Stimulated activated CD8-positive, alpha-beta memory T cell treated with anti-CD3 and anti-CD28 coated beads, Interleukin-7, amount 100 ng/mL, for 48 hours (primary cell): ENCODE data around the gene ADAM12.

ENCODE experiments used
- DNase-seq, 2 donors: peaks; one replicate each; pipeline ENCODE4 v3.0.0-alpha.2; 2020; ENCODE audit warnings: low read depth in 1 of 2; ENCODE audit errors: extremely low read depth in 1 of 2

The ADAM12 gene, protein sequence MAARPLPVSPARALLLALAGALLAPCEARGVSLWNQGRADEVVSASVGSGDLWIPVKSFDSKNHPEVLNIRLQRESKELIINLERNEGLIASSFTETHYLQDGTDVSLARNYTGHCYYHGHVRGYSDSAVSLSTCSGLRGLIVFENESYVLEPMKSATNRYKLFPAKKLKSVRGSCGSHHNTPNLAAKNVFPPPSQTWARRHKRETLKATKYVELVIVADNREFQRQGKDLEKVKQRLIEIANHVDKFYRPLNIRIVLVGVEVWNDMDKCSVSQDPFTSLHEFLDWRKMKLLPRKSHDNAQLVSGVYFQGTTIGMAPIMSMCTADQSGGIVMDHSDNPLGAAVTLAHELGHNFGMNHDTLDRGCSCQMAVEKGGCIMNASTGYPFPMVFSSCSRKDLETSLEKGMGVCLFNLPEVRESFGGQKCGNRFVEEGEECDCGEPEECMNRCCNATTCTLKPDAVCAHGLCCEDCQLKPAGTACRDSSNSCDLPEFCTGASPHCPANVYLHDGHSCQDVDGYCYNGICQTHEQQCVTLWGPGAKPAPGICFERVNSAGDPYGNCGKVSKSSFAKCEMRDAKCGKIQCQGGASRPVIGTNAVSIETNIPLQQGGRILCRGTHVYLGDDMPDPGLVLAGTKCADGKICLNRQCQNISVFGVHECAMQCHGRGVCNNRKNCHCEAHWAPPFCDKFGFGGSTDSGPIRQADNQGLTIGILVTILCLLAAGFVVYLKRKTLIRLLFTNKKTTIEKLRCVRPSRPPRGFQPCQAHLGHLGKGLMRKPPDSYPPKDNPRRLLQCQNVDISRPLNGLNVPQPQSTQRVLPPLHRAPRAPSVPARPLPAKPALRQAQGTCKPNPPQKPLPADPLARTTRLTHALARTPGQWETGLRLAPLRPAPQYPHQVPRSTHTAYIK

DNA sequence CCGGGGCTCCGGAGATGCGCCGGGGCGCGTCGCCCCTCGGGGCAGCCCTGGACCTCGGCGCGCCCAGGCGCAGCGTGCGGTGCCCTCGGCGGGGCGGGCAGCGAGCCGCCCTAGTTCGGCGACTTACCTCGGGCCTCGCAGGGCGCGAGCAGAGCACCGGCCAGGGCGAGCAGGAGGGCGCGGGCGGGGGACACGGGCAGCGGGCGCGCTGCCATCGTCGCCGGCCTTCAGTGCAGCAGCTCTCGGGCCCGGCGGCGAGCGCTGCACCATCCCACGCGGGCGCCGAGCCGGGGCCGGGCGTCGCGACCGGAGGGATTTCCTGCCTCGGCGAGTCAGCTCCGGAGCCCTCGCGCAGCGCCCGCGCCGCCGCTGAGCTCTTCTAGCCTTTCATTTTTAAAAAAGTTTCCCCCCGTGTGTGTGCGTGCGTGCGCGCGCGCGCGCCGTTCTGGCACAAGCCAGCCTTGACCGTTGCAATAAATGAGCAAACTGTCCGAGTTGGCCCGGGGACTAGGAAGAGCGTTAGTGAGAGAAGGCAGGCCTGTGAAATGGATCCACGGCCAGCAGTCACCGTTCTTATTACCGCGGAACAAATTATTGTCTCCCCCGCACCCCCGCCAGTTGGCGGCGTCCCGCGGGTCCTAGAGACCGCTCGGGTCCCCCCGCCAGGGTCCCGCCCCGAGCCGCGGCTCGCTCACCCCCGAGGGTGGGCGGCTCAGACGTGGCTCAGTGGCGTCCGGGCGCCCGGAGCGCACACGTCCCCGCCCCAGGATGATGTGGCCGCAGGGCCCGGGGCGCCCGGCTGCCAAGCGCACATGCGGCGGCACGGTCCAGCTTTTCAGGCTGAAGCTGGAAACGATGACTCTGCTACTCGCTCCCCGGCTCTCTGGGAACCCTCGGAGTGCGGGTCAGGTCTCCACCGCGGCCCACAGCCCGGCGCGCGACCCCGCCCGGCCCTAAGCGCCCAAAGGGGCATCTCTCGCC lies at the start of gene ADAM12:
TSS of gene ADAM12 (minus strand) at position 547 of the 981 bp plus-strand sequence. CDS start at position 215, 332 bp downstream.
- DNase-seq, result no peak

DNA sequence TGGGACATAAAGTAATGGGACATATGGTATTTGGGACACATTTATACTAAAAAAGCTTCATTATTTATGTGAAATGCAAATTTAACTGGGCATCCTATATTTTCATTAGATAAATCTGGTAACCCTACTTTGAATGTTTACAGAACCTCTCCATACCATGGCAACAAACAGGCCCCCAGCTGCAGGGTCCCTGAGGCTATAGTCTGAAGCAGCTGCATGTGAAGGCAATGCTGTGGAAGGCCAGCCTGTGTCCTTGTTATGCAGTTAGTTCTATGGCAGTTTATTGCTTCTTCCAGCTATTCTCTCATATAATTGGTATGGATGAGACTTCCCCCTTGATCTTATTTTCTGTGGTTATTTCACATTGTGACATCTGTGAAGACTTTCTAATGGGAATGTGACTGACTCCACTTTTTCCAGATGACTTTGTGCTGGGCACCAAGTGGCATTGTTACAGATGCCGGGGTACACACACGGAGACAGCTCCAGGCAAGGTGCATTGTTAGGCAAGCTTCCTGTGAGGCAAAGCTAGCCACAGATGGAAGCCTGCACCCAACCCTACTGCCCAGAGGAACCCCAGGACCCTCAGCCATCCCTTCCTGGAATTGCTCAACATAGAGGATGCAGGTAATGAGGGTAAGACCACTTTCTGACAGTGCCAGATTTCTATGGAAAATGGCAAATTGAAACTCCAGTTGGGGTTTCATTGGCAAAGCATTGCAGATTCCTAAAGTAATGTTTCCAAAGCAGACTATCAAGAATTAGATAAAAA lies 49.5 kb upstream of the ADAM12 start:
- DNase-seq, result no peak

DNA sequence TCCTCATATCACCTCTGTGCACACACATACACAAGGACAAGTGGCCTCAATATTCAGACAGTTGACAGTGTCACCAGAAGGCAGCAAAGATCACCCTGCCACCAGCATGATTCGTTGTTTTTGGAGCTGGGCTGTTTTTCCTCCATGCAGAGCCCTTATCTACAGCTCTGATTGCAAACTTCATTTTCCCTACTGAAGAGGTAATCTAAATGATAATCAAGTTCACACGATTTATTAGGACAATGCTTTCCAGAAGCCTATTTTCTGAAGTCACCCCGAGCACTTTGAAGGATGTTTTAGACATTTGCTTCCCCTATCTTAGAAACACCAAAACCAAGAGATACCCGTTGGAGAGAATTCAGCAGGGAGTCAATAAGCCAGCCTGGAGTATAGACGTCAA lies 46.0 kb upstream of the ADAM12 start:
- no peak for DNase-seq

DNA sequence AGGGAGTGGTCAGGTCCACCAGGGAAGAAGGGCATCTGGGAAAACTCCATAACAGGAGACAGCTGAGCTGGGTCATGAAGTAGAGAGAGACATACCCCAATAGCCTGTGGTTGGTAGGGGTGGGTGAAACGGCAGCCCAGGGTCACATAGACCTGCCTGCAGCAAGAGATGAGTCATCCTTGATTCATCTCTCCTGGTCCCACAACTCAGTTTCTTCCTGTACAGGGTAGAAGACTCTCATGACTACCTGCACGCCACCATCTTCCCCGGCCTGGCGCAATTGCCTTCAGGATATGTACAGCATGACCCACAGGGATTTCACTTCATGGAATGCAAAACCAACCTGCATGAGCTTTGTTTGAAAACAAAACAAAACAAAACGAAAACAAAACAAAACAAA lies 45.1 kb upstream of the ADAM12 start:
- DNase-seq, result no peak

DNA sequence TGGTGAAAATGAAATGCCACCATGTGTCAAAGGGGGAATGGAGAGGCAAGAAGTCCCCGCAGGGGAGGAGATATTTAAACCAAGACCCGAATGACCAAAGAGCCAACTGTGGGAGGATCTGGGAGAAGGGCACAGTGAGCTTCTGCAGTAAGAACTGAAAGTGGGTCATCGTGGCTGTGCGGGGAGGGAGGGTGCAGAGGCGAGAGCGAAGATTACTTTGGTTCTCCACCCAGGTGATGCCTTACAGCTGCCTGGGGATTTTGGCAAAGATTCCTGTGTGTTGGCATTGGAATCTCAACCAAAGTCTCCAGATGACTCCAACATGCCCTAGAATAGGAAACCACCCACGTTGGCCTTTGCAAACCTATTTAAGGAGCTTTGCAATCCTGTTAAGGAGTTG lies 44.2 kb upstream of the ADAM12 start:
- no peak for DNase-seq

DNA sequence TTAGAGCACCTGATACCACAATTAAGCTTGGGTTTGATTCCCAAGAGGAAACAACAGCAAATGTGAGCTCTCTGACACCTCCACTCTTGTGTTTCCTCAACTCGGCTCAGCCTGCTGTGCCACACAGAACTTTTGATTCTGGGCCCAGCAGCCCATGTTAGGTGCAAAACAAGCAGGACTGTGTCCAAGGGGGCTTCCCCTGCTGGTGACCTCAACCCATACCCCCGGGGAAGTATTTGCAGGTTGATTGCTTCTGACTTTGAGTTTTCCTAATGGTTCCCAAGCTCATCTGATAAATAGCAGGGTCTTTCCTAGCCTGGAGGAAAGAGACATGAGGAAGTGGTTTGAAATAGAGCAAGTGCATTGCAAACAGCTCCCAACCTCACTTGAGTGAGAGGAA lies 43.5 kb upstream of the ADAM12 start:
- DNase-seq, result no peak

DNA sequence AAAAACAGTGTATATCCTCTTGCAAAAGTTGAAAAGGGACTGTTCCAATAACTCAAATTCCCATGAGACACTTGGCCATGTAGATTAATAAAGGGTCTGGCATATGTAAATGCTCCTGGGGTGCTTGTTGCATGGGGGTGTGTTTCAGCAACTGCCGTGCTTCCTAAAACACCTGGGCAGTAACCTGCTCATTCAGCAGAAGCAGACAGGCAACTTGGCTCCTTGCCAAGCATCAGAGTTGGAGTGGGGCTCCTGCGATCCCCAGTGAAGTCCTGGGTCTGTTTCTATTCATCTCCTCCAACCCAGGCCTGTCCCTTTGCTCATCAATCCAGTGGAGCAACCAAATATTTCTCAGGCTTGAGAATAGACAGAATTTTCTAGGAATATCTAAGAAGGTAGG lies 42.2 kb upstream of the ADAM12 start:
- no peak for DNase-seq

DNA sequence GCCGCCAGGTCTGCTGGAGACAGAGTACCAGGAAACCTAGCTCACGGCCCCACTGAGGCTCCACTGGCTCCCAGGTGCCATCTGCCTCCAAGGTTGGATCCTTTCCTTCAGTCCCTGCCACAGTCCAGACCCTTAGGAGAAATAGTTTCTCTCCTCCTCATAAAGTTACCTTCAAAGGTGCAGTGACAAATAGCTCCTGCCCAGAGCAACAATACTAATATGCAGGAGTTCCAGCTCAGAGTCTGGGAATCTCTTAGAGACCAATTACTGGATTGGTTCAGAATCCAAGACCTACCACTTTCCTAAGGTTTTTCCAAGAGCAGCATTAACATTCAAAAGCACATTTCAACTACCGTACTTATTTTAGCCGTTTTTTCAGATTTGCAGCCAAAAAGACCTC lies 41.0 kb upstream of the ADAM12 start:
- no peak for DNase-seq

DNA sequence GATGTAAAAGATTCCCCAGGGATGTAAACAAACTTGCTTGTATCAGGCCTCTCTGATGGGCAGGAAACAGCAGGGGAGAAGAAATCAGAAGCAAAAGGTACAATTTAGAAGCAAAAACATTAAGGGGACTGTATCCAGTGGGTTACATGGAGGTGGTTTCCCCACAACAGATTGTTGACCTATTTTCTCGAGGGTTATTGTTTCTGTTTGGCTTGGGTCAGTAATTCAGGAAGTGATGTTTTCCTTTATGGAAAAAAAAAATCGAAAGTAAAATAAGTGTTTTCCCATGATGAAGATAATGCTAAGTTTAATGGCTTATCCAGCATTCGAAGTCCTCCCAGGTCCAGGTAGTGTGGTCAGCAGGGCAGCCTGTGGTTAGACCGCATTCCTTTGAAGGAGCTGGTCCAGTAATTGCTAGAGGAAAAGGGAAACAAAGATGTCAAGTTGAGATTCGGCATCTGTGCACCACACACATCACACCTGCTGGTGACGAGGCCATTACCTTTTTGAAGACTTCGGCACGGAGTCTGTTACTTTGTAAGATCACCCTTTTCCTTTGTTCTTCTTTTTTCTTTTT lies 37.3 kb upstream of the ADAM12 start:
- no peak for DNase-seq

DNA sequence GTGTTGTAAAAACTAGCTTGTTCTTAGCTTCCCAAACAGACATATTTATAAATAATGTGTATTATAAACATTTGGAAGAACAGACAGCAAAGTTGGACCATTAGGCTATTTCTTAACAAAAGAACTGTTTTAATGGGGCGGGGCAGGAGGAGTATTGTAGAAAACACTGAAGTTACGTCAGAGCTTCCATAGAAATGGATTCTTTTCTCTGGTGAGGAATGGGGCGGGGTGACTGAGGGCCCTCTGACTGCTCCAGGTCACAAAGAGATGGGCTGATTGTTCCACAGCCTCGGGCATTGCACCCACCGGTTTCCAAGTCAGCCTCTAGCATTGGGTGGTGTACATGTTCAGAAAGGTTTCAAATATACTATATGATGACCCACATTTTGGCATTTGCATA lies 36.8 kb upstream of the ADAM12 start:
- DNase-seq, result no peak

DNA sequence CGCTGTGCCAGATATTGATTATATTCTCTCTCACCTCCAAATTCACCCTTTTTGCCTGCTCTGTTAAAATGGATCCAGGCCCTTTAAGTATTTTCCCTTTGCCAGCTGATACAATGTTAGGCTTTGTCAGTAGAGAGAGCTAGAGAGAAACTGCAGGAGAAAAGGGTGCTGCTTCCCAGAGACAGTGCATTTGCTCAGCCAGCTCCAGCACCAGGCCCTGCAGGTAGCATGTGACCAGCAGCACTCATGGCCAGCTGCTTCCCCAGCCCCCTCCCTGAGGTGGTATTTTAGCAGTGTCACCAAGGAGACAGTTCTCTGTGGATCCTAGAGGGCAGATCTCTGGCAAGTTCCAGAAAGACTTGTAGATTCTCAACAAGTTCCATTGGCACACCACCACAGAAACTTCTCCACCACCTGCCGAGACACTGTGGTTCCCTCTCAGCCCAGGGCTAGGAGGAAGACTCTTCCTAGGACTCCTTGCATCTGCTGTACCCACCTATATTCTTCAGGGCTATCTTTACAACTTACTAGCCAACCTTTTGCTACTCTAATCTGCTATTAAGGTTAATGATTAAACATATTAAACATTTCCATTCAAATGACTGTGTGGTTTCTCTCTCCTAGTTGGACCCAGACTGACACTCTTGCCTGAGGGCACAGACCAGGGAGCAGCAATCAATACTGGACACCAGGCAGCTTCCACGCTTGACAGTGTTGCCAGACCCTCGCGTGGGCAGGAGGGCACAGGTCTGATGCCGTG lies 35.6 kb upstream of the ADAM12 start:
- DNase-seq, result no peak

DNA sequence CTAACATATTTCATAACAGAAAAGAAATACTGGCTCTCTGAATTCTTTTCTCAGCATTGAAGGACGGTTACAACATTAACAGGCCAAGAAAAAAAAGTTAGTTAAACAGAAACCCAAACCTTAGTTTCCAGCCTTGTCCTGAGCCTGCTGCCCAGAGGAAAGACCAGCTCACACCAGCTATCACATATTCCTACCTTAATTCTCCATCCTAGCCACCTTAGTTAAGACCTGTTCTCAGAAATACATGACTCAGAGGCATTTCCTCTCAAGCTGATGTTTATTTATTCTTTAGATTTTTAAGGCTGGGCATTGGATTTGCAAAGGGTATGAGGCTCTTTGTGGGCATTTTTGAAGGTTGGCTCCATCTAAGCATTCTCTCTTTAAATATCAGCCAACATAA lies 34.3 kb upstream of the ADAM12 start:
- DNase-seq, result no peak

DNA sequence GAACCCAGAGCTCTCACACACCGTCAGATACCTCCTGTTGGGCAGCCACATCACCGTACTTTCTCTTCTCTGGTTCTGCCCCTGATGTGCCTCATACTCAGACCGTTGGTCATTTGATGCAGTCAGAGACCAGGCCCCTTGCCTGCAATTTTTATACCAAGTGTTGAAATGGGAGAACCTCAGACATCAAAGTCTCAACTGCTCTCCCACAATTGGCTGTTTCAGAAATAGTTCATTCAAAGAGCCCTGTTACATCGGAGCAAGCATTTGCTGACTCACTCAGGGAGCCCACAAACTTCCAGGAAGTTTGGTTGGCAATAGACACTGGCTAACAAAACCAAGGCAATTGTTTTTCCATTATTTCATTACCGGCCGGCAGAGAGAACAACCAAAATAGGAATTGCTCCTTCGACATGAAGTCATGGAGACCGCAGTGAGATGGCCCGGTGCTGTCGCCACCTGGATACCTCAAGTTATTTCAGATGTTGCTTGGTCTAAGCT lies 33.5 kb upstream of the ADAM12 start:
- DNase-seq, result no peak

DNA sequence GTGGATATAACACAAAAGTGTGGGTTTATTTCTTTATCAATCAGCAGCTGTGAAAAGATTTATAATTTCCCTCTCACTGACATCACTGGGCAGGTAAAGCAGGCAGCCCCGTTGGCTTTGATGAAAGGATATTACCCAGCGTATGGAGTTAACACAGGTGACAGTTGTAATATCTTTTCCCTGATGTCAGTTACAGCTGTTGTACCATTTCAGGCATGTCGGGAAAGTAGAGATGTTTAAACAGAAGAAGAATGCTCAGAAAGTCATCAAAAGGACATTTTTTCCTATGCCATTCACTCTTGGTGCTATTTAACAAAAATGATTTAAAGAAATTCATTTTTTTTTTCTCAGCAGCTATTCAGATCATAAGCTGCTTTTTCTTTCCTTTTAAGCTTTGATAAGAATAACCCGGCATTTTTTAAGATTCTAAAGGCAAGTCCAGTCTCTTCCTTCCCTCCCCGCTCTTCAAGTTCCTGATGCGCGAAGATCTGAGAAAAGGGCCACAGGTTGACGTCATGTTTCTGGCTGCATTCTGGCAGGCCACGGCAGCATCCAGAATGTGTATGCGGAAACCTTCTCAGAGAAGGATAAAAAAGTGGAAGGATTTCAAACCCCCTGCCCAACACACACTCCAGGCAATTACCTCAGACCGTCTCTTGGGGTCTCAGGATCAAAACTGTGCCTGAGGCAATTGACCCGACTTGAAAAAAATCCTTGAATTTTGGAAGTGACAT lies 32.5 kb upstream of the ADAM12 start:
- no peak for DNase-seq

DNA sequence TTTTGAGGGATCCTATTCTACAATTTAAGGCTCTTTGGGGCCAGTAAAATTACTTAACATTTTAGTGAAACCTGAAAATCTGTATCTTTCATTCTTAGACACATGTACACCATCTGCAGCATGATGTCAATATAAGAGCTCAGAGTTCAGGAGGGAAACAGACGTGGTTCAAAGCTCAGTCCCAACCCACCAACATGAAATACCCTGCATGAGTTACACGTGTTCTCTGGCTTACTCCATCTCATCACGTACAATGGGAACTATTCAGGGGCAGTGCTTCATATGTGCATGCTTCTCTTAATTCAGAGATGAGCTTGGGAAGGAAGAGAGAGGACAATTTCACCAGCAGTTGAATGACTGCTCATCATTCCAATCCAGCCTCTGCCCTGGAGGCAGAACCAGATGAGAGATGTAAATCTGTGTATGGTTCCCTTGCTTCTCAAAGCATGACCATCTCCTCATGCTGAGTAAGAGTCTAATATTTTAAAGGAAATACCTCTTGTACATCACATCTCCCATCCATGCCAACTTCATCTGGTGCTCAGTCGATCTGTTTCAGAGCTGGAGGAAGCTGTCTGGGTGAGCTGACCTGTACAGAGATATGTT lies 29.0 kb upstream of the ADAM12 start:
- DNase-seq, result no peak

DNA sequence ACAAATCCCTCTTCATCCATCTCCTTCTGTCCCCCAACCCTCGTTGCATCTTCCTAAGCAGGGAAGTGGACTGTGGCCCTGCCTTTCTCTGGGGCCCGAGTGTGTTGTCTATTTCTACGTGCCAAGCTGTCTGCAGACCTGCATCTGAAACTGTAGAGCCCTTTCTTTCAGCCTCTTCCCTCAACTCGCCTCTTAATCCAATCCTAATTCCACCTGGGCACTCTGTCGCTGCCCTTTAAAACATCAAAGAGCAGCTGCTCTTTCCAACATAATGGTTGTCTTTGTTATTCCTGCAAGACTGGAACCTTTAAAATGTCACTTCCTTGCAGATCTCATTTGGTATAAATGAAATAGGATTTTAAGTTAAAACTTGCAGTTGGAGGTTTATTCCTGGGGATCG lies 21.5 kb upstream of the ADAM12 start:
- DNase-seq, result no peak

DNA sequence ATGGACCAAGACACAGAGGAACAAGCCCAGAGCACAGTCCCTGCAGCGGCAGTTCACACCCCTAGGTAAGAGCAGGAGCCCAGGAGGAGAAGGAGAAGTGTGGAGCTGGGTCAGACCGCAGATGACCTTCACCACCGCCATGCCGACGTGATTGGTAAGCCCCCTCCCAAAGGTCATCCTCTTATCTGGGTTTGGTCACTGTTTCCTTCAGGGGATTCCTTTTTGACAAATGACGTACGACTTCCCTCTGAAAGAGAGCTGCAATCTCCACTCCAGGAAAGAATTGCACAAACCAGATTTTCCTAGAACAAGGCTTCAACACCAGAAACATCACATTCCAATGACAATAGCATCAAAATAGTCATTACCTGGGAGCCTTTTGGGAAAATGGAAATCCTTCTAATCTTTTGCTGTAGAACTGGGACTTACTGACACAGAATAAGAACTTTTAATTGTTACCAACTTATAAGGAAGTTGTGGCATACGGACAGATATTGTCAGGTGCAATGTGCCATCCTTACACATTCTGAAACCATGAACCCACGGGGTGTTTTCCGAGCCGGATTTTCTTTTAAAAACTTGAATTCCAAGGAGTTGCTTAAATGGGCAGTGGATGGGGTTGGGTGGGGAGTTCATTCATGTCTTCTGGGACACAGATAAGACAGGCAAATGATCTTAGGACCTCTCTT lies 20.8 kb upstream of the ADAM12 start:
- no peak for DNase-seq
